Keratinocyte (primary cell): Measurements from ENCODE around the gene NR1I3. TPM values are rescaled to one million over a fixed set of nuclear protein-coding genes. Genes with fewer than 3 reads are reported as not detected.

ENCODE experiments used
- DNase-seq: peaks from one replicate; pipeline ENCODE4 v3.0.0-alpha.2; 2011; ENCODE audit warnings: low read depth, missing footprints, low spot score
- FAIRE-seq: peaks from 2 replicates; lab custom pipeline; 2011; peaks lifted over from hg19 to GRCh38; lab: Jason Lieb, UNC
- H2AFZ ChIP-seq: 2 replicates; pipeline ENCODE4 v1.6.0; 2012; ENCODE audit warnings: low read length, control low read depth, inconsistent platforms; ENCODE audit not compliant: control insufficient read depth
- H3K27ac ChIP-seq: 2 replicates; pipeline ENCODE4 v1.5.1; 2011; ENCODE audit warnings: low read length; ENCODE audit not compliant: control insufficient read depth, insufficient read depth
- H3K27me3 ChIP-seq: 3 replicates; pipeline ENCODE4 v1.6.0; 2011; ENCODE audit warnings: low read length; ENCODE audit not compliant: control insufficient read depth, insufficient read depth; ENCODE audit errors: extremely low read depth
- H3K36me3 ChIP-seq, 2 experiments: 2 replicates in 1 of 2; 3 replicates in 1 of 2; pipeline ENCODE4 v1.5.1; 2011; ENCODE audit warnings: low read length in 2 of 2, mild to moderate bottlenecking in 1 of 2; ENCODE audit not compliant: control insufficient read depth in 2 of 2, insufficient read depth in 2 of 2; ENCODE audit errors: extremely low read depth in 1 of 2
- H3K4me1 ChIP-seq: 3 replicates; pipeline ENCODE4 v1.5.1; 2011; ENCODE audit warnings: low read length; ENCODE audit not compliant: control insufficient read depth, insufficient read depth; ENCODE audit errors: extremely low read depth
- H3K4me2 ChIP-seq: 3 replicates; pipeline ENCODE4 v1.6.0; 2011; ENCODE audit warnings: low read depth, low read length; ENCODE audit not compliant: control insufficient read depth, insufficient read depth; ENCODE audit errors: extremely low read depth
- H3K4me3 ChIP-seq, 3 experiments: fragments of 200-600 bp in 1 of 3; sonication (generic) in 1 of 3; 2 replicates in 2 of 3; 3 replicates in 1 of 3; pipeline ENCODE4 v1.5.1; 2011 to 2016; ENCODE audit warnings: low read length in 3 of 3, mild to moderate bottlenecking in 3 of 3, control low read depth in 2 of 3, inconsistent platforms in 1 of 3, low read depth in 1 of 3, mixed read lengths in 1 of 3, mixed run types in 1 of 3, moderate library complexity in 1 of 3; ENCODE audit not compliant: control insufficient read depth in 2 of 3, insufficient read depth in 2 of 3; ENCODE audit errors: extremely low read depth in 1 of 3
- H3K79me2 ChIP-seq: 2 replicates; pipeline ENCODE4 v1.6.0; 2012; ENCODE audit warnings: low read length; ENCODE audit not compliant: control insufficient read depth, insufficient read depth
- H3K9ac ChIP-seq: 3 replicates; pipeline ENCODE4 v1.6.0; 2011; ENCODE audit warnings: low read length; ENCODE audit not compliant: control insufficient read depth, insufficient read depth; ENCODE audit errors: extremely low read depth
- H3K9me1 ChIP-seq: 3 replicates; pipeline ENCODE4 v1.6.0; 2011; ENCODE audit warnings: low read length; ENCODE audit not compliant: control insufficient read depth, insufficient read depth; ENCODE audit errors: extremely low read depth
- H3K9me3 ChIP-seq: 2 replicates; pipeline ENCODE4 v1.5.1; 2012; ENCODE audit warnings: low read depth, low read length; ENCODE audit not compliant: control insufficient read depth
- H4K20me1 ChIP-seq: 3 replicates; pipeline ENCODE4 v1.6.0; 2011; ENCODE audit warnings: low read length; ENCODE audit not compliant: control insufficient read depth, insufficient read depth; ENCODE audit errors: extremely low read depth
- EZH2 ChIP-seq: IDR thresholded peaks from one replicate; pipeline ENCODE4 v1.6.1; 2012; ENCODE audit warnings: inconsistent platforms, mild to moderate bottlenecking, low read length, moderate library complexity
- dilution Hi-C: fragments of 300-500 bp; cut with MboI; formaldehyde crosslinking; loops from one replicate; pipeline ENCODE4 v1.7.0; 2020; ENCODE audit warnings: low sequenced_read_pairs; ENCODE audit not compliant: extremely low pct_ligation_motif_present
- polyA plus RNA-seq, 5 experiments: library from polyadenylated mRNA; depleted of rRNA in 3 of 5; stranded (reverse) in 3 of 5; stranded (forward) in 1 of 5; unstranded in 1 of 5; fragments of >200 nt; gene quantifications; 1 replicate in 1 of 5; 2 replicates in 3 of 5; 3 replicates in 1 of 5; pipeline versions ENCODE4 v1.2.1 to v1.2.3, GENCODE V29; 2011 to 2012; ENCODE audit warnings: missing spikeins in 2 of 5, low read depth in 1 of 5, low replicate concordance in 1 of 5
- TF ChIP-seq, protein P1 (sequence below), 3 experiments: IDR thresholded peaks in 1 of 3; conservative IDR thresholded peaks in 1 of 3; optimal IDR thresholded peaks in 1 of 3; 2 replicates in 2 of 3; 3 replicates in 1 of 3; pipeline versions ENCODE3 to v1.5.1; 2011; ENCODE audit warnings: low read length in 3 of 3, mild to moderate bottlenecking in 3 of 3, moderate library complexity in 2 of 3, control low read depth in 1 of 3, inconsistent platforms in 1 of 3; ENCODE audit not compliant: insufficient read depth in 2 of 3; ENCODE audit errors: extremely low read depth in 1 of 3

NR1I3 gene
- polyA plus RNA-seq, 1 donor (not counting 4 experiments of a cell fraction or from before 2014, with no cell fraction given) = not detected

DNA sequence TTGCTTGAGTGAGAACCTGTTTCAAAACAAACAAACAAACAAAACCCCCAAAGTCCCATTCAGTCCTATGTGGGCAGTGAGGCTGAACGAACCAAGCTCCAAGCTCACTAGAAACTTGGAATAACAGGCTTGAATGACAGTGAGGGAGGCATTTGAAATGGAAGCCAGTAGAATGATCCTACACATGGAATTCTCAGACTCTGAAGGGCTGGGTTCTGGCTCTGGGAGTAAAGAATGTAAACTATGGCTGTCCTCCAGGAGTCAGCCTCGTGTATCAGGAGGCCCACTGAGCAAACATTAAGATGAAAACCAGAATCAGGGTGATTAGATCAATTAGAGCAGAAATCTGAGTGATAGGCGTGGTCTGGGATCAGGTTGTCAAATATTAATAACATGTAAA lies 35.4 kb upstream of the NR1I3 start:
- Histone ChIP-seq H3K4me3 (no peak overlapping the region), H3K4me1 (no peaks in the 10 kb centered on the region), H3K9me3 (no peaks in the 10 kb centered on the region), H3K4me2 (no peak overlapping the region), H3K9me1 (no peaks in the 10 kb centered on the region), H3K36me3 (no peaks in the 10 kb centered on the region), H2AFZ (no peak overlapping the region), H3K27ac (no peak overlapping the region), H3K27me3 (peaks cover 1% of the 10 kb centered on the region), H3K79me2 (no peaks in the 10 kb centered on the region), H4K20me1 (no peaks in the 10 kb centered on the region), H3K9ac (no peak overlapping the region)
- TF ChIP-seq EZH2 = no peak
- TF ChIP-seq, protein P1, sequence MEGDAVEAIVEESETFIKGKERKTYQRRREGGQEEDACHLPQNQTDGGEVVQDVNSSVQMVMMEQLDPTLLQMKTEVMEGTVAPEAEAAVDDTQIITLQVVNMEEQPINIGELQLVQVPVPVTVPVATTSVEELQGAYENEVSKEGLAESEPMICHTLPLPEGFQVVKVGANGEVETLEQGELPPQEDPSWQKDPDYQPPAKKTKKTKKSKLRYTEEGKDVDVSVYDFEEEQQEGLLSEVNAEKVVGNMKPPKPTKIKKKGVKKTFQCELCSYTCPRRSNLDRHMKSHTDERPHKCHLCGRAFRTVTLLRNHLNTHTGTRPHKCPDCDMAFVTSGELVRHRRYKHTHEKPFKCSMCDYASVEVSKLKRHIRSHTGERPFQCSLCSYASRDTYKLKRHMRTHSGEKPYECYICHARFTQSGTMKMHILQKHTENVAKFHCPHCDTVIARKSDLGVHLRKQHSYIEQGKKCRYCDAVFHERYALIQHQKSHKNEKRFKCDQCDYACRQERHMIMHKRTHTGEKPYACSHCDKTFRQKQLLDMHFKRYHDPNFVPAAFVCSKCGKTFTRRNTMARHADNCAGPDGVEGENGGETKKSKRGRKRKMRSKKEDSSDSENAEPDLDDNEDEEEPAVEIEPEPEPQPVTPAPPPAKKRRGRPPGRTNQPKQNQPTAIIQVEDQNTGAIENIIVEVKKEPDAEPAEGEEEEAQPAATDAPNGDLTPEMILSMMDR (optimal IDR thresholded peaks at IDR 0.05 in 1 of 3, IDR thresholded peaks at IDR 0.05 in 1 of 3, conservative IDR thresholded peaks at IDR 0.05 in 1 of 3; ENCODE audit: extremely low read depth in 1 of 3, insufficient read depth in 2 of 3, low read length in 3 of 3) = no peak
- dilution Hi-C loops = no loop called here
- DNase-seq (no peak), FAIRE-seq (no peak)

DNA sequence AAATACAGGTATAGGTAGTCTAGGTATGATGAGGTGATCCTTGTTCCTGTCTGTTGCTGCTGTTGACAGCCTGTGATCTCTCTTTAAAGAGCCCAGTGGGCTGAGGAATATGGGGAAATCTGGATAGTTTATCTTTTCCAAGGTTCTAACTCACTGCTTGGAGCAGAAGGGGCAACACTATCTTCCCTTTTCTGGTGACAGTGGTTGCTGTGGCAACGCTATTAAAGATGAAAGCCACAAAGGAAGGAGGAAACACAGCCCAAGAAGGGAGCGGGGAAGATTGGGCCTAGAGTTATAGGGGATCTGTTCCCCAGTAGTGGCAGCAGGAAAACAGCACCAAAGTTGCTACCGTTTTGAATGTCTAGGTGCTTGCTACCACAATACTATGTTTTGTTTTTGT lies 29.3 kb upstream of the NR1I3 start:
- H3K9me3 ChIP-seq = no peaks in the 10 kb centered on the region
- H3K9ac ChIP-seq = no peak overlapping the region
- no peak for TF ChIP-seq EZH2
- TF ChIP-seq, protein P1 (optimal IDR thresholded peaks at IDR 0.05 in 1 of 3, IDR thresholded peaks at IDR 0.05 in 1 of 3, conservative IDR thresholded peaks at IDR 0.05 in 1 of 3; ENCODE audit: extremely low read depth in 1 of 3, insufficient read depth in 2 of 3, low read length in 3 of 3) = no peak
- no peak for DNase-seq
- no peaks in the 10 kb centered on the region for H3K27me3 ChIP-seq
- H3K4me2 ChIP-seq = no peak overlapping the region
- dilution Hi-C loops = no loop called here
- no peaks in the 10 kb centered on the region for H3K79me2 ChIP-seq
- H3K4me3 ChIP-seq = no peak overlapping the region
- H3K27ac ChIP-seq = no peak overlapping the region
- no peaks in the 10 kb centered on the region for H3K36me3 ChIP-seq
- no peaks in the 10 kb centered on the region for H3K4me1 ChIP-seq
- FAIRE-seq = no peak
- H4K20me1 ChIP-seq = no peaks in the 10 kb centered on the region
- H2AFZ ChIP-seq = no peak overlapping the region
- H3K9me1 ChIP-seq = no peaks in the 10 kb centered on the region
